ENCODE data around the gene DNAJB11. TPM values are rescaled to one million over a fixed set of nuclear protein-coding genes. Genes with fewer than 3 reads are reported as not detected.

Gene DNAJB11
- total and polyA plus RNA-seq, 2 donors (not counting 1 experiment from before 2014, with no cell fraction given), result 17.9 to 27.7 TPM

DNA sequence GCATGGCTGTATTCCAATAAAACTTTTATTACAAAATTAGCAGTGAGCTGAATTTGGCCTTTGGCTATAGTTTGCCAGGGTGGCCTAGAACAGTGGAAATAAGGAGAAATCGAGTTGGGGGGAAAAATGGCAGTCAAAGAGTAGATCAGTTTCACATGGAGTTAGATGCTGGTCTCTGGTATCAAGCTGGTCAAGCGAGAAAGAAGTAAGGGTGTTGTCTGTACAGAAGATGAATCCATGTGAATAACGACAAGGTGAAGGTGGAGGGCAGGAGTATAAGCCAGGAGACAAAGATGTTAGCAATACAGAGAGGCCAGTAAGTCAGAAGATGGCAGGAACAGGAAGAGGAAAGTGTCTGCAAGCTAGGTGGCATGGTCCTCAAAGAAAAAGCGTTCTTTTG lies 54.1 kb downstream of the DNAJB11 start:
- Histone ChIP-seq H3K9me3 (ENCODE audit: control extremely low read depth in 1 of 3, control insufficient read depth in 2 of 3, insufficient read depth in 1 of 3, low read length in 2 of 3) (no peaks in the 10 kb centered on the region), H2AFZ (ENCODE audit: insufficient read depth, low read depth, low read length, poor library complexity, severe bottlenecking) (no peak overlapping the region), H3K4me1 (ENCODE audit: control insufficient read depth in 2 of 2, insufficient read depth in 2 of 2, low read length in 2 of 2) (no peaks in the 10 kb centered on the region), H3K9ac (ENCODE audit: low read length) (no peak overlapping the region), H3K4me3 (ENCODE audit: control extremely low read depth in 1 of 5, extremely low read depth in 1 of 5, insufficient read depth in 1 of 5, low read depth in 2 of 5, low read length in 4 of 5) (no peak overlapping the region), H3K27ac (ENCODE audit: low read length in 2 of 2) (no peak overlapping the region), H3K79me2 (ENCODE audit: control insufficient read depth, insufficient read depth, low read length) (no peaks in the 10 kb centered on the region), H3K36me3 (replicated peaks in 1 of 2; ENCODE audit: control extremely low read depth in 1 of 2, control insufficient read depth in 1 of 2, extremely low read depth in 1 of 2, insufficient read depth in 2 of 2, low read length in 1 of 2) (no peaks in the 10 kb centered on the region), H3K4me2 (replicated peaks; ENCODE audit: low read depth, low read length, poor library complexity, severe bottlenecking) (no peak overlapping the region), H4K20me1 (ENCODE audit: control insufficient read depth, insufficient read depth, low read length, poor library complexity, severe bottlenecking) (no peaks in the 10 kb centered on the region), H3K27me3 (replicated peaks in 1 of 4; ENCODE audit: control extremely low read depth in 1 of 4, control insufficient read depth in 3 of 4, insufficient read depth in 4 of 4, low read length in 3 of 4) (peaks cover 0 to 7% (median 3%) of the 10 kb centered on the region in 4 experiments)
- WGBS (ENCODE audit: insufficient coverage), result 74% methylated on average over 3 of the region's 4 CpGs
- ATAC-seq (ENCODE audit: low read depth), result no peak
- no peaks in the 10 kb centered on the region for H3K9me3 Mint-ChIP-seq (ENCODE audit: insufficient read depth)
- POLR2A ChIA-PET, result no interaction called here
- CTCF ChIA-PET, result interaction anchor here (1.6 to 5.1 kb wide), 2 partner anchors 9 to 11 kb away, joined by 3 to 43 read pairs; no protein-coding TSS in a partner anchor
- no peak for DNase-seq
- no peak overlapping the region for H3K27ac Mint-ChIP-seq
- no peak overlapping the region for H3K4me3 Mint-ChIP-seq
- TF ChIP-seq, protein P1, sequence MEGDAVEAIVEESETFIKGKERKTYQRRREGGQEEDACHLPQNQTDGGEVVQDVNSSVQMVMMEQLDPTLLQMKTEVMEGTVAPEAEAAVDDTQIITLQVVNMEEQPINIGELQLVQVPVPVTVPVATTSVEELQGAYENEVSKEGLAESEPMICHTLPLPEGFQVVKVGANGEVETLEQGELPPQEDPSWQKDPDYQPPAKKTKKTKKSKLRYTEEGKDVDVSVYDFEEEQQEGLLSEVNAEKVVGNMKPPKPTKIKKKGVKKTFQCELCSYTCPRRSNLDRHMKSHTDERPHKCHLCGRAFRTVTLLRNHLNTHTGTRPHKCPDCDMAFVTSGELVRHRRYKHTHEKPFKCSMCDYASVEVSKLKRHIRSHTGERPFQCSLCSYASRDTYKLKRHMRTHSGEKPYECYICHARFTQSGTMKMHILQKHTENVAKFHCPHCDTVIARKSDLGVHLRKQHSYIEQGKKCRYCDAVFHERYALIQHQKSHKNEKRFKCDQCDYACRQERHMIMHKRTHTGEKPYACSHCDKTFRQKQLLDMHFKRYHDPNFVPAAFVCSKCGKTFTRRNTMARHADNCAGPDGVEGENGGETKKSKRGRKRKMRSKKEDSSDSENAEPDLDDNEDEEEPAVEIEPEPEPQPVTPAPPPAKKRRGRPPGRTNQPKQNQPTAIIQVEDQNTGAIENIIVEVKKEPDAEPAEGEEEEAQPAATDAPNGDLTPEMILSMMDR (IDR thresholded peaks at IDR 0.05), result no peak
- TF ChIP-seq EZH2 (IDR thresholded peaks at IDR 0.05; ENCODE audit: borderline replicate concordance, insufficient read depth, low read depth, low read length, poor library complexity, severe bottlenecking), result no peak
- intact Hi-C loops (cut with micrococcal nuclease), result no loop called here
- no peaks in the 10 kb centered on the region for H3K4me1 Mint-ChIP-seq
- H3K27me3 Mint-ChIP-seq, result peaks cover 31% of the 10 kb centered on the region

DNA sequence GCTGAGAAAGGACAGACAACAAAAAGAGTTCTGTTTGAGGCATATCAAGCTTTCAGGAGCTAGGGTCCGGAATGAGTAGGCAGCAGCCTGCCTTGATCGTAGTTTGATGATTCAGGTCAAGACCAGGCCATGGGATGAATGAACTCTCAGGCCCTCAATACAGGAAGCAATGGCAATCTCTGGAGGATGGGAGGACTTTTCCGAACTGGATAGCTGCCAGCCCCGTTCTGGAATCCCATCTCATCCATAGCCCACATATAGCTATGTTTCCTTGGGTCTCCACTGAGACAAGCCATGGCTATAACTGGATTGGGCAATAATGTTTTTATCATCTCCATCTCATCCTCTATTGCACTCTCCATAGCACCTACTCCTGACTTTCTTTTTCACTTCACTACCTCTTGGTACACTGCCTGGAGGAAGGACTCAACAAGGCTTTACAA lies 55.1 kb downstream of the DNAJB11 start:
- Mint-ChIP-seq H3K27me3 (peaks cover 32% of the 10 kb centered on the region), H3K4me1 (no peaks in the 10 kb centered on the region), H3K4me3 (no peak overlapping the region), H3K27ac (no peak overlapping the region), H3K9me3 (ENCODE audit: insufficient read depth) (no peaks in the 10 kb centered on the region)
- Histone ChIP-seq H3K9me3 (ENCODE audit: control extremely low read depth in 1 of 3, control insufficient read depth in 2 of 3, insufficient read depth in 1 of 3, low read length in 2 of 3) (no peaks in the 10 kb centered on the region), H3K4me3 (ENCODE audit: control extremely low read depth in 1 of 5, extremely low read depth in 1 of 5, insufficient read depth in 1 of 5, low read depth in 2 of 5, low read length in 4 of 5) (no peak overlapping the region), H3K9ac (ENCODE audit: low read length) (no peak overlapping the region), H3K79me2 (ENCODE audit: control insufficient read depth, insufficient read depth, low read length) (no peaks in the 10 kb centered on the region), H4K20me1 (ENCODE audit: control insufficient read depth, insufficient read depth, low read length, poor library complexity, severe bottlenecking) (no peaks in the 10 kb centered on the region), H3K4me1 (ENCODE audit: control insufficient read depth in 2 of 2, insufficient read depth in 2 of 2, low read length in 2 of 2) (no peaks in the 10 kb centered on the region), H2AFZ (ENCODE audit: insufficient read depth, low read depth, low read length, poor library complexity, severe bottlenecking) (no peak overlapping the region), H3K27ac (ENCODE audit: low read length in 2 of 2) (no peak overlapping the region), H3K27me3 (replicated peaks in 1 of 4; ENCODE audit: control extremely low read depth in 1 of 4, control insufficient read depth in 3 of 4, insufficient read depth in 4 of 4, low read length in 3 of 4) (peaks cover 0 to 6% (median 3%) of the 10 kb centered on the region in 4 experiments), H3K36me3 (replicated peaks in 1 of 2; ENCODE audit: control extremely low read depth in 1 of 2, control insufficient read depth in 1 of 2, extremely low read depth in 1 of 2, insufficient read depth in 2 of 2, low read length in 1 of 2) (no peaks in the 10 kb centered on the region), H3K4me2 (replicated peaks; ENCODE audit: low read depth, low read length, poor library complexity, severe bottlenecking) (no peak overlapping the region)
- ATAC-seq (ENCODE audit: low read depth) (no peak), DNase-seq (no peak)
- intact Hi-C loops (cut with micrococcal nuclease), result no loop called here
- POLR2A ChIA-PET, result no interaction called here
- TF ChIP-seq, protein P1 (IDR thresholded peaks at IDR 0.05), result no peak
- no peak for TF ChIP-seq EZH2 (IDR thresholded peaks at IDR 0.05; ENCODE audit: borderline replicate concordance, insufficient read depth, low read depth, low read length, poor library complexity, severe bottlenecking)
- WGBS (ENCODE audit: insufficient coverage), result 75% methylated on average over 2 of the region's 4 CpGs
- CTCF ChIA-PET, result interaction anchor here (0.6 to 5.1 kb wide), 2 partner anchors 10 to 14 kb away, joined by 3 to 43 read pairs; no protein-coding TSS in a partner anchor

Measured in B cell (primary cell).